ENCODE results near the gene APOL3.
"Not testable (repeated sequence)": the region's sequence is repeated elsewhere in the genome, so short reads cannot be mapped to it uniquely, and the experiment has no call there.

Gene APOL3

GRCh38 chr22:36198536-36198935 is 38.0 kb upstream of the APOL3 start:
- Histone ChIP-seq H3K36me3 (ENCODE audit: insufficient read depth, low read length) (no peaks in the 10 kb centered on the region), H3K4me1 (ENCODE audit: insufficient read depth, low read length) (peaks cover 15% of the 10 kb centered on the region), H3K9ac (ENCODE audit: low read depth, low read length) (no peak overlapping the region), H3K9me3 (ENCODE audit: control insufficient read depth, insufficient read depth, low read length) (no peaks in the 10 kb centered on the region)

- H3K4me1 ChIP-seq (ENCODE audit: insufficient read depth, low read length), result peaks cover 15% of the 10 kb centered on the region
- H3K36me3 ChIP-seq (ENCODE audit: insufficient read depth, low read length), result no peaks in the 10 kb centered on the region
- H3K9ac ChIP-seq (ENCODE audit: low read depth, low read length), result no peak overlapping the region
- H3K9me3 ChIP-seq (ENCODE audit: control insufficient read depth, insufficient read depth, low read length), result no peaks in the 10 kb centered on the region
Measured at GRCh38 chr22:36197514-36198146, 37.1 kb upstream of the APOL3 start.

- Histone ChIP-seq H3K4me1 (ENCODE audit: insufficient read depth, low read length) (peaks cover 15% of the 10 kb centered on the region), H3K36me3 (ENCODE audit: insufficient read depth, low read length) (no peaks in the 10 kb centered on the region), H3K9ac (ENCODE audit: low read depth, low read length) (no peak overlapping the region), H3K9me3 (ENCODE audit: control insufficient read depth, insufficient read depth, low read length) (no peaks in the 10 kb centered on the region)
Measured at GRCh38 chr22:36197065-36197440, 36.5 kb upstream of the APOL3 start.

DNA sequence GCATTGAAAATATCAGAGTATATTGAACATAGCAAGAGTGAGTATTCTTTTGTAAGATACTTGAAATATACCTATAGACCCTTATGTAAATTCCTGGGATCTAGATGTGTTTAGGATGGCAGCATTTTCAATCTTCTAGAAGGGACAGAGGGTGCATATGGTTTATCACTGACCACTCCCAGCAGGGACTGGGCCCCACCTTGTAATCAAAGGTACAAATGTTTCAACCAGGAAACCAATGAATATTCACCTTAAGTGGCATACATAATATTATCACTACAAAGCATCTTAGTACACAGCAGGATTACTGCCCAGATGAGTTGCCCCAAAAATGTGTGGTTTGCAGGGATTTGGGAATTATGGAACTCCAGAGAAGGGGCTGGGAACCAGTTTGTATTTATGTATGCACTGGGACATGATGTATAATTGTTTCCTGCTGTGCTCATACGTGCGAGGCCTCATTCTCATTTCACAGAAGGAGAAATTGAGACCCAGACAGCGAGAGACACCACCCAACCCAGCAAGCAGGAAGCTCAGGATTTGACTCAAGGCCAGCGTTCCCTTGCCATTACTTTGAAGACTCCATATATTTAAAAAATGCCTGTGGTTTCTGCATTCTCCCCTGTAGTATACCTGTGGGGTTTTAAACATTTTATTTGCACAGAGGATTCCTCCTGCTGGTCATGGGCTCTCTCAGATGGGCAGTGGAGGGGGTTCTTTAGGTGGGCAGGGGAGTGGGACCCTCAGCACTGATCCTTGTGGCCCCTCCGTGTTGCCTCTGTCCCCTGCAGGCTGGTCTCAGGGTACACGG is 35.9 kb upstream of the APOL3 start:
- Histone ChIP-seq H3K36me3 (ENCODE audit: insufficient read depth, low read length) (no peaks in the 10 kb centered on the region), H3K9me3 (ENCODE audit: control insufficient read depth, insufficient read depth, low read length) (no peaks in the 10 kb centered on the region), H3K4me1 (ENCODE audit: insufficient read depth, low read length) (peaks cover 15% of the 10 kb centered on the region), H3K9ac (ENCODE audit: low read depth, low read length) (no peak overlapping the region)

- Histone ChIP-seq H3K9me3 (ENCODE audit: control insufficient read depth, insufficient read depth, low read length) (peaks cover 5% of the 10 kb centered on the region; the same call in 1 of the 2 replicates), H3K9ac (ENCODE audit: low read depth, low read length) (no peak overlapping the region), H3K36me3 (ENCODE audit: insufficient read depth, low read length) (no peaks in the 10 kb centered on the region), H3K4me1 (ENCODE audit: insufficient read depth, low read length) (peaks cover 15% of the 10 kb centered on the region)
Measured at GRCh38 chr22:36194971-36195370, 34.4 kb upstream of the APOL3 start.

- Histone ChIP-seq H3K9me3 (ENCODE audit: control insufficient read depth, insufficient read depth, low read length) (peaks cover 5% of the 10 kb centered on the region; the same call in 1 of the 2 replicates), H3K9ac (ENCODE audit: low read depth, low read length) (no peak overlapping the region), H3K4me1 (ENCODE audit: insufficient read depth, low read length) (peaks cover 15% of the 10 kb centered on the region), H3K36me3 (ENCODE audit: insufficient read depth, low read length) (no peaks in the 10 kb centered on the region)
Measured at GRCh38 chr22:36194385-36194784, 33.8 kb upstream of the APOL3 start.

DNA sequence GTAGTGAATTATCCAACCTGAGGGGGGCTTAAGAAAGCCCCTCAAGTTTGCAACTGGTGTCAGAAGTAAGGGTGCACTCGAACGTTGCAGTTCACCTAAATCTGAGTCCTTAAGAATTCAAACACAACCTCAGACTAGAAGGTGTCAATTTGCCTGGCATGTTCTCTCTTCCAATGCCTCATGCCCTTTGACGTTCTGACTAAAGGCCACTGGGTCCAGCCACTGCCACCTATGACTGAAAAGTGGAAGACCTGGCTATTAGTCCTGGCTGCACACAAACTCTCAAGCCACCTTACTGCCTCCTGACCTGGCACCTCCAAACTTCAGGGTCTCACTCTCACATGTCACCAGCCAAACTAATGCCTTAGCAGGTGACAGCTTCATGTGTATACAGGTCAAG is 33.0 kb upstream of the APOL3 start:
- H3K9me3 ChIP-seq (ENCODE audit: control insufficient read depth, insufficient read depth, low read length), result peaks cover 5% of the 10 kb centered on the region; the same call in 1 of the 2 replicates
- no peaks in the 10 kb centered on the region for H3K36me3 ChIP-seq (ENCODE audit: insufficient read depth, low read length)
- H3K9ac ChIP-seq (ENCODE audit: low read depth, low read length), result no peak overlapping the region
- peaks cover 15% of the 10 kb centered on the region for H3K4me1 ChIP-seq (ENCODE audit: insufficient read depth, low read length)

GRCh38 chr22:36193171-36193570 is 32.6 kb upstream of the APOL3 start:
- H3K9ac ChIP-seq (ENCODE audit: low read depth, low read length), result no peak overlapping the region
- peaks cover 15% of the 10 kb centered on the region for H3K4me1 ChIP-seq (ENCODE audit: insufficient read depth, low read length)
- no peaks in the 10 kb centered on the region for H3K36me3 ChIP-seq (ENCODE audit: insufficient read depth, low read length)
- peaks cover 5% of the 10 kb centered on the region; the same call in 1 of the 2 replicates for H3K9me3 ChIP-seq (ENCODE audit: control insufficient read depth, insufficient read depth, low read length)

DNA sequence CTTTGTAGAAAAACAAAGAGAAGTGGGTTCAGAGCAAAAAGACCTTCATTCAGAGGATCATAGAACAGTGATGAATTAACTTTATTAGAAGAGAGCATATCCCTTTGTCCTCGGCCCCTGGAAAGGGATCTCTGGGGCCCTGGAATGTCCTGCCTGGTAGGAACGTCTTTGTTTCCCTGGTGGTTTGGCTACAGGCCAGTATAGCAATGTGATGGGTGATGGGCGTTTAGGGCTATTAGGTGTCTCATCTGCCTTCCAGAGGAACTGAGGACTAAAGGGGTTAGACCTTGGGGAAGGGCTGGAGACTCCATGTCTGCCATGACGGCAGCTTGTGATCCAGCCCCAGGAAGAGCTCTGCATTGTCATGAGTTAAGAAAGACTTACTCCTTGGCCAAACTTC is 32.0 kb upstream of the APOL3 start:
- H3K36me3 ChIP-seq (ENCODE audit: insufficient read depth, low read length), result no peaks in the 10 kb centered on the region
- peaks cover 12% of the 10 kb centered on the region for H3K4me1 ChIP-seq (ENCODE audit: insufficient read depth, low read length)
- no peak overlapping the region for H3K9ac ChIP-seq (ENCODE audit: low read depth, low read length)
- H3K9me3 ChIP-seq (ENCODE audit: control insufficient read depth, insufficient read depth, low read length), result peaks cover 5% of the 10 kb centered on the region; the same call in 1 of the 2 replicates

- H3K9ac ChIP-seq (ENCODE audit: low read depth, low read length), result no peak overlapping the region
Measured at GRCh38 chr22:36191106-36191836, 30.7 kb upstream of the APOL3 start.

GRCh38 chr22:36187862-36188261 is 27.3 kb upstream of the APOL3 start:
- not testable (repeated sequence) for H3K9me3 ChIP-seq (ENCODE audit: control insufficient read depth, insufficient read depth, low read length); H3K4me1 ChIP-seq (ENCODE audit: insufficient read depth, low read length); H3K36me3 ChIP-seq (ENCODE audit: insufficient read depth, low read length); H3K9ac ChIP-seq (ENCODE audit: low read depth, low read length)

More at GRCh38 chr22:36191106-36191836, 30.7 kb upstream of the APOL3 start:
- Histone ChIP-seq H3K4me1 (ENCODE audit: insufficient read depth, low read length) (peaks cover 2% of the 10 kb centered on the region; the same call in 1 of the 2 replicates), H3K9me3 (ENCODE audit: control insufficient read depth, insufficient read depth, low read length) (peaks cover 5% of the 10 kb centered on the region; the same call in 1 of the 2 replicates), H3K36me3 (ENCODE audit: insufficient read depth, low read length) (no peaks in the 10 kb centered on the region)

GRCh38 chr22:36185828-36186624 is 25.5 kb upstream of the APOL3 start:
- peaks cover 2% of the 10 kb centered on the region; the same call in 1 of the 2 replicates for H3K9me3 ChIP-seq (ENCODE audit: control insufficient read depth, insufficient read depth, low read length)
- H3K9ac ChIP-seq (ENCODE audit: low read depth, low read length), result no peak overlapping the region

GRCh38 chr22:36184433-36185025 is 24.0 kb upstream of the APOL3 start:
- Histone ChIP-seq H3K4me1 (ENCODE audit: insufficient read depth, low read length) (no peaks in the 10 kb centered on the region), H3K9ac (ENCODE audit: low read depth, low read length) (no peak overlapping the region), H3K9me3 (ENCODE audit: control insufficient read depth, insufficient read depth, low read length) (no peaks in the 10 kb centered on the region), H3K36me3 (ENCODE audit: insufficient read depth, low read length) (no peaks in the 10 kb centered on the region)

More at GRCh38 chr22:36185828-36186624, 25.5 kb upstream of the APOL3 start:
- Histone ChIP-seq H3K4me1 (ENCODE audit: insufficient read depth, low read length) (no peaks in the 10 kb centered on the region), H3K36me3 (ENCODE audit: insufficient read depth, low read length) (no peaks in the 10 kb centered on the region)
